ENCODE data around the gene MIF.

Gene MIF

DNA sequence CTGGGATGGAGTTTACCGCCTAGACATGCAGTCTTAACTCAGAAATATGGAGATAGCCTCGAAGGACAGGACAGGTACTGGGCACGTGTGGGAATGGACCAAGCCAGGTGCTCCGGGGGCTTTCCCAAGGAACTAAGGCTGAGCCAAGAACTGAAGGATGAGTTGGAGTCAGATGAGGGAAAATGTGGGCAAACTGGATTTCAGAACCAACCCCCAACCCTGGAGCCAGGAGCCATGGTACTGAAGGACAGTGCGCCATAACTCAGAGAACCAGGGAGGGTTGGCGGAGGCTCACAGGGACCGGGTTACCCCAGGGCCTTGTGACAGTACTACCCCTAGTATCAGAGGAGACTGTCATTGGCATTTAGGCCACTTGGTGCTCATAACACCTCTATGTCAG is 2.5 kb upstream of the MIF start:
- TF ChIP-seq FOXP2 (optimal IDR thresholded peaks at IDR 0.05; ENCODE audit: borderline replicate concordance, extremely low read depth, extremely low read length, insufficient read depth): no peak
- TF ChIP-seq REST (IDR thresholded peaks at IDR 0.05; ENCODE audit: insufficient read depth in 1 of 2, low read depth in 2 of 2, low read length in 2 of 2): no peak
- no peak for TF ChIP-seq SIN3A (IDR thresholded peaks at IDR 0.05; ENCODE audit: borderline replicate concordance, insufficient read depth, low read length)
- TF ChIP-seq POLR2AphosphoS5 (IDR thresholded peaks at IDR 0.05; ENCODE audit: low read depth, low read length): no peak
- no peak for TF ChIP-seq TAF1 (IDR thresholded peaks at IDR 0.05; ENCODE audit: borderline replicate concordance, insufficient read depth, low read length)

GRCh38 chr22:23892130-23892529 is 2.1 kb upstream of the MIF start:
- TF ChIP-seq POLR2AphosphoS5 (IDR thresholded peaks at IDR 0.05; ENCODE audit: low read depth, low read length) (no peak), FOXP2 (optimal IDR thresholded peaks at IDR 0.05; ENCODE audit: borderline replicate concordance, extremely low read depth, extremely low read length, insufficient read depth) (no peak), TAF1 (IDR thresholded peaks at IDR 0.05; ENCODE audit: borderline replicate concordance, insufficient read depth, low read length) (no peak), SIN3A (IDR thresholded peaks at IDR 0.05; ENCODE audit: borderline replicate concordance, insufficient read depth, low read length) (no peak), REST (IDR thresholded peaks at IDR 0.05; ENCODE audit: insufficient read depth in 1 of 2, low read depth in 2 of 2, low read length in 2 of 2) (no peak)

GRCh38 chr22:23892706-23893105 is 1.5 kb upstream of the MIF start:
- TF ChIP-seq TAF1 (IDR thresholded peaks at IDR 0.05; ENCODE audit: borderline replicate concordance, insufficient read depth, low read length): no peak
- TF ChIP-seq POLR2AphosphoS5 (IDR thresholded peaks at IDR 0.05; ENCODE audit: low read depth, low read length): no peak
- TF ChIP-seq SIN3A (IDR thresholded peaks at IDR 0.05; ENCODE audit: borderline replicate concordance, insufficient read depth, low read length): no peak
- no peak for TF ChIP-seq FOXP2 (optimal IDR thresholded peaks at IDR 0.05; ENCODE audit: borderline replicate concordance, extremely low read depth, extremely low read length, insufficient read depth)
- no peak for TF ChIP-seq REST (IDR thresholded peaks at IDR 0.05; ENCODE audit: insufficient read depth in 1 of 2, low read depth in 2 of 2, low read length in 2 of 2)

- TF ChIP-seq FOXP2 (optimal IDR thresholded peaks at IDR 0.05; ENCODE audit: borderline replicate concordance, extremely low read depth, extremely low read length, insufficient read depth): no peak
- TF ChIP-seq SIN3A (IDR thresholded peaks at IDR 0.05; ENCODE audit: borderline replicate concordance, insufficient read depth, low read length): no peak
- TF ChIP-seq POLR2AphosphoS5 (IDR thresholded peaks at IDR 0.05; ENCODE audit: low read depth, low read length): no peak
- no peak for TF ChIP-seq REST (IDR thresholded peaks at IDR 0.05; ENCODE audit: insufficient read depth in 1 of 2, low read depth in 2 of 2, low read length in 2 of 2)
- TF ChIP-seq TAF1 (IDR thresholded peaks at IDR 0.05; ENCODE audit: borderline replicate concordance, insufficient read depth, low read length): no peak
Observed at GRCh38 chr22:23893121-23893944, 850 bp upstream of the MIF start.
